Activated naive CD8-positive, alpha-beta T cell treated with anti-CD3 and anti-CD28 coated beads for 36 hours (primary cell): ENCODE measurements around the gene TTLL4. TPM values are rescaled to one million over a fixed set of nuclear protein-coding genes. Genes with fewer than 3 reads are reported as not detected.

Source experiments
- DNase-seq: peaks from one replicate; pipeline ENCODE4 v3.0.0; 2021
- H3K27ac Mint-ChIP-seq: one replicate; pipeline ENCODE4 v1.8.0; 2022; ENCODE audit warnings: mild to moderate bottlenecking, moderate library complexity, mixed read lengths
- H3K27me3 Mint-ChIP-seq: one replicate; pipeline ENCODE4 v1.8.0; 2022; ENCODE audit warnings: mild to moderate bottlenecking, mixed read lengths
- H3K36me3 Mint-ChIP-seq: one replicate; pipeline ENCODE4 v1.8.0; 2021; ENCODE audit warnings: mild to moderate bottlenecking, mixed read lengths
- H3K4me1 Mint-ChIP-seq: one replicate; pipeline ENCODE4 v1.8.0; 2021; ENCODE audit warnings: mixed read lengths
- H3K4me3 Mint-ChIP-seq: one replicate; pipeline ENCODE4 v1.8.0; 2022; ENCODE audit warnings: mild to moderate bottlenecking, moderate library complexity, mixed read lengths
- H3K9me3 Mint-ChIP-seq: one replicate; pipeline ENCODE4 v1.8.0; 2022; ENCODE audit warnings: mixed read lengths
- total RNA-seq, 2 experiments: library from RNA; stranded (reverse); gene quantifications; one replicate each; pipeline ENCODE4 v1.2.3, GENCODE V29; 2021

The TTLL4 gene
- total RNA-seq, 2 experiments from 2014 or later = 34.2 to 36.7 TPM

DNA sequence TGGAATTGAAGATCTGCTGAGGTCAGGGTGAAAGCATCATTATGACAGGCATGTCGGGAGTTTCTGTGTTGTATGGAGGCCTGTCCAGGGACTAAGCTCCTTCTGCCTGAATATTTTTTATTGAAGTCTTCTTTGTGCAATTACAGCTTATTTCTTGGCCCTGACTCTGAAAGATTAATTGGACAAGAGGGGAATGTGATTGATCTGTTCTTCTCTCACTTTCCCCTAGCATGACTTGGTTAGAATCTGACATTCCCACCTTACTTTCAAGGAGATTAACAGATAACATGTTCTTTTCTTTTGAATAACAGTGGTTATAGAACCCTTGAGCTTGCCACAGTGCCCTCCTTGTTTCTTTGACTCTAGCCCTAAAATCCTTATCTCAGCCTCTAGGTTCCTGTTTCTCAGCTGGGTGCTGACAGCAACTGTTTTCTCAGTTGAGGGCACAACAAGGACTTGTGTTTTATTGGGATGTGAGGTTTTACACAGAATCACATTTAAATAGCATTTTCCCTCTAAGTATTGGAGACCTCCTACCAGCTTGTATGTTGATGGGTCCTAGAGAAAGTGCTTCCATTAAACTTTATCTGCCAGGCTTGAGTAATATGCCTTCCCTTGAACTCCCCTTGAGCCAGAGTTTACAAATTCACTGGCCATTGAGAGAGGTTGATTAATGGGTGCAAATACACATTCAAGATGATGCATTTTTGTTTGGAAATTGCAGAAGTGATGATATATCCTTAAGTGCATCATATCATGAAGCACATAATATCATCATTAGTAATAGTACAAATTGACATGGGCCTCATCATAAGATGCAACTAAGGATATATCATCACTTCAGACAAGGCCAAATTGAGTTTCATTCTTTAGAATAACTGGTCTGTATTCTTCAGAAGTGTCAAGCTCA, 12.5 kb downstream of the TTLL4 start:
- H3K9me3 Mint-ChIP-seq = peaks cover 15% of the 10 kb centered on the region
- peaks cover 35% of the 10 kb centered on the region for H3K36me3 Mint-ChIP-seq
- no peak overlapping the region for H3K27ac Mint-ChIP-seq
- H3K4me3 Mint-ChIP-seq = no peak overlapping the region
- H3K4me1 Mint-ChIP-seq = peaks cover 6% of the 10 kb centered on the region
- DNase-seq = no peak
- H3K27me3 Mint-ChIP-seq = no peaks in the 10 kb centered on the region

DNA sequence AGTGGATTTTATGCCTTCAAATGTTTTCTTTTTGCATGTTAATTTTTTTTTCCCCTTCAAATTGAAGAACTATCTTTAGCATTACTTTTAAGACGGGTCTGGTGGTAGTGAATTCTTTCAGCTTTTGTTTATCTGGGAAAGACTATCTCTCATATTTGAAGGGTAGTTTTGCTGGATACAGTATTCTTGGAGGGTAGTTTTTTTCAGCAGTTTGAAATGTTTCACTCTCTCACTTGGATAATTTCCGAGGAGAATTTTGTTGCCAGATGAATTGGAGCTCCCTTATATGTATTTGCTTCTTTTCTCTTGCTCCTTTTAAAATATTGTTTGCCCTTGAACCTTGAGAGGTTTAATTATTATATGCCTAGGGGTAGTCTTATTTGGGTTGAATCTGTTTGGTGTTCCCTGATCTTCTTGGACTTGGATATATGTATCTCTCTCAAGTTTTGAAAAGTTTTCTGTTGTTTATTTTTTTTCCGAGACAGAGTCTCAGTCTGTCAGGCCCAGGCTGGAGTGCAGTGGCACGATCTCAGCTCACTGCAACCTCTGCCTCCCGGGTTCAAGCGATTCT, 15.5 kb downstream of the TTLL4 start:
- H3K9me3 Mint-ChIP-seq = peaks cover 15% of the 10 kb centered on the region
- no peak for DNase-seq
- no peak overlapping the region for H3K4me3 Mint-ChIP-seq
- H3K27ac Mint-ChIP-seq = no peak overlapping the region
- no peaks in the 10 kb centered on the region for H3K27me3 Mint-ChIP-seq
- peaks cover 6% of the 10 kb centered on the region for H3K4me1 Mint-ChIP-seq
- H3K36me3 Mint-ChIP-seq = peaks cover 45% of the 10 kb centered on the region

- Mint-ChIP-seq H3K27me3 (no peaks in the 10 kb centered on the region), H3K4me3 (no peak overlapping the region), H3K4me1 (peaks cover 4% of the 10 kb centered on the region), H3K36me3 (peaks cover 45% of the 10 kb centered on the region), H3K9me3 (peaks cover 15% of the 10 kb centered on the region), H3K27ac (no peak overlapping the region)
- no peak for DNase-seq
Measured at GRCh38 chr2:218727502-218728165, 17.0 kb downstream of the TTLL4 start.

DNA sequence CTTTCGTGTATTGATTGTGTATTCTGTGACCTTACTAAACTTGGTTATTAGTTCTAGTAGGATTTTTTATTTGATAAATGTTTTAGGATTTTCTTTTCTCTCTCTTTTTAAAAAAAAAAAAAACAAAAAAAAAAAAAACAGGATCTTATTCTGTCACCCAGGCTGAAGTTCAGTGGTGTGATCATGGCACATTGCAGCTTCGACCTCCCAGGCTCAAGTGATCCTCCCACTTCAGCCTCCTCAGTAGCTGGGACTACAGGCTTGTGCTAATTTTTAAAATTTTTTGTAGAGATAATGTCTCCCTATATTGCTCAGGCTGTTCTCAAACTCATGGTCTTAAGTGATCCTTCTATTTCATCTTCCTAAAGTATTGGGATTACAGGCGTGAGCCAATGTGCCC, 19.0 kb downstream of the TTLL4 start:
- peaks cover 51% of the 10 kb centered on the region for H3K36me3 Mint-ChIP-seq
- H3K27ac Mint-ChIP-seq = no peak overlapping the region
- peaks cover 15% of the 10 kb centered on the region for H3K9me3 Mint-ChIP-seq
- H3K4me3 Mint-ChIP-seq = no peak overlapping the region
- H3K27me3 Mint-ChIP-seq = no peaks in the 10 kb centered on the region
- DNase-seq = no peak
- peaks cover 16% of the 10 kb centered on the region for H3K4me1 Mint-ChIP-seq

DNA sequence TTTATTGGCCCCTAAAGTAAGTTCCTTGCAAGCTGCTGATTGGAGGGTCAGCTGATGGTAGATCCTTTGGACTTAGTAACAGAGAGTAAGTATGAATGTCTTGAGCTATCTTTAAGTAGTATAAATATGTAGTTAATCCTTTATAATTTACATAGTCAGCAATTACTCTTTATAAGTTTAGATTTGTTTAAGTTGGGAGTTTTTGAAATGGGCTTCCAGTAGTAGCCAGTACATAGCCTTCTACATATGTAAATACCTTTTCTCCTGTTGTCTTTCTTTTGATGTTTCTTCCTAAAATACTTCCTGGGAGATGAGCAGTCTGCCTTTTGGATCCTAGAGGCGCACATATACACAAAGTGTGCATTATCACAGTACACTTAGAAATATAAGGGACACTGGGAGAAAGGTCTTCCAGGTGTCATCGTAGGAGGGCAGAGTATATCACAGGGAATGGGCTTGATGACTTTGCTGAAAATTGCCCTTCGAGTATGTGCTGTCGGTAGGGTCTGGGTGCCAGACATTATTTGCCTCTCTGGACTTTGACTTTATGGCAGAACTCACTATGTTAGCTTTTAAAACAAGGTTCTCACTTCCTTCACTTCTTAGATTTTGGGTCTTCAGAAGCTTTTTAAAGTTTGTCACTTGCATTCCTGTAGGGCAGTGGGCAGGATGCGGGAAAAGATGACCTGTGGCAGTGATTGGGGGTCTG, 21.6 kb downstream of the TTLL4 start:
- Mint-ChIP-seq H3K27ac (no peak overlapping the region), H3K4me1 (peaks cover 16% of the 10 kb centered on the region), H3K36me3 (peaks cover 29% of the 10 kb centered on the region), H3K9me3 (peaks cover 2% of the 10 kb centered on the region), H3K4me3 (no peak overlapping the region), H3K27me3 (no peaks in the 10 kb centered on the region)
- DNase-seq = no peak

DNA sequence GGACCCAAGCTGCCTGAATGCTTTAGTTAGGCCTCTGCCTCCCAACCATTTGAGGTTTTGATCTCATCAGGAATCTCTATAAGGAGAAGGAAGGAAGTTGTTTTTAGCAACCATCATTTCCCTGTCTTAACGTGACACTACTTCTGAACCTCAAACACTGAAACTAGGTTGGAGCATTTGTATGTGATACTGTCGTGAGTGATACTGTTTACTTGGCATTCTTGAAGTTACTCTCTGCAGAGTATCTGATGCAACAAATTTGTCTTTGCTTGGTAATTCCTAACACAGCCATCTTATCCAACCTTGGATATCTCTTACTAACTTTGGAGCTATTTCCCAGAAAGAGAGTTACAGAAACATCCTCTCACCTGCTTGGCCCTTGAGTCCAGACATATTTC, 22.1 kb downstream of the TTLL4 start:
- DNase-seq = no peak
- Mint-ChIP-seq H3K36me3 (peaks cover 25% of the 10 kb centered on the region), H3K4me3 (no peak overlapping the region), H3K27me3 (no peaks in the 10 kb centered on the region), H3K9me3 (peaks cover under 1% of the 10 kb centered on the region), H3K4me1 (peaks cover 16% of the 10 kb centered on the region), H3K27ac (no peak overlapping the region)

DNA sequence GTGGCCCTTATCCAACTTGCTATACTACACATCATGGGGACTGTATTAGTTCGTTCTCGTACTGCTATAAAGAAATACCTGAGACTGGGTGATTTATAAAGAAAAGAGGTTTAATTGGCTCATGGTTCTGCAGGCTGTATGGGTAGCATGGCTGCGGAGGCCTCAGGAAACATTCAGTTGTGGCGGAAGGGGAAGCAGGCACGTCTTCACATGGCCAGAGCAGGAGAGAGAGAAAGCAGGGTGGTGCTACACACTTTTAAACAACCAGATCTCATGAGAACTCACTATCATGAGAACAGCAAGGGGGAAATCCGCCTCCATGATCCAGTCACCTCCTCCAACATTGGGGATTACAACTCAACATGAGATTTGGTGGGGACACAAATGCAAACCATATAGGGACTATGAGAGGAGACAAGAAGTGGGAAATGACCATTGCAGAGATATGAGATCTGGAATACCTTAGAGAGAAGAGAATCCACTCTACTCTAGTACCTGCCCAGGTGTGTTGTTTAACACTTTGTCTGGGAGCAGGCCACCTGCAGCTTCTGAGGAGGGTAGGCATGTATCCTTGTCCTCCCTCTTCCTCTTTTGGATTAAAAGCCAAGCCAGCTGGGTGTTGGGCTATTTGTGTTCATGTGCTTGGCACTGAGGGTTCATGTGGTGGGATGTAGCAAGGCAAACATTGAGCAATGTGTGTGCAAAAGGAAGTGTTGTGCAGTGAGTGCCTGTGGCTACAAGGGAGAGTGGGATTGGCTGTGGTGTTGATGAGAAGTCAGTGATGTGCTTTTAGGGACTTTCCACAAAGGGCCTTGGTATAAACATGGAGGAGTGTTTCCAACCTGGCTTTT, 22.8 kb downstream of the TTLL4 start:
- no peaks in the 10 kb centered on the region for H3K27me3 Mint-ChIP-seq
- no peaks in the 10 kb centered on the region for H3K9me3 Mint-ChIP-seq
- H3K4me1 Mint-ChIP-seq = peaks cover 16% of the 10 kb centered on the region
- H3K36me3 Mint-ChIP-seq = peaks cover 23% of the 10 kb centered on the region
- no peak overlapping the region for H3K27ac Mint-ChIP-seq
- H3K4me3 Mint-ChIP-seq = no peak overlapping the region
- DNase-seq = peak; percentile 9

GRCh38 chr2:218734190-218734975, 23.7 kb downstream of the TTLL4 start:
- H3K4me3 Mint-ChIP-seq = no peak overlapping the region
- H3K4me1 Mint-ChIP-seq = peaks cover 16% of the 10 kb centered on the region
- peaks cover 15% of the 10 kb centered on the region for H3K36me3 Mint-ChIP-seq
- no peak overlapping the region for H3K27ac Mint-ChIP-seq
- no peak for DNase-seq
- H3K27me3 Mint-ChIP-seq = no peaks in the 10 kb centered on the region
- no peaks in the 10 kb centered on the region for H3K9me3 Mint-ChIP-seq

- Mint-ChIP-seq H3K27ac (no peak overlapping the region), H3K27me3 (no peaks in the 10 kb centered on the region), H3K36me3 (peaks cover 16% of the 10 kb centered on the region), H3K4me3 (no peak overlapping the region), H3K4me1 (peaks cover 16% of the 10 kb centered on the region), H3K9me3 (no peaks in the 10 kb centered on the region)
- DNase-seq = no peak
Measured at GRCh38 chr2:218736531-218736930, 25.9 kb downstream of the TTLL4 start.

DNA sequence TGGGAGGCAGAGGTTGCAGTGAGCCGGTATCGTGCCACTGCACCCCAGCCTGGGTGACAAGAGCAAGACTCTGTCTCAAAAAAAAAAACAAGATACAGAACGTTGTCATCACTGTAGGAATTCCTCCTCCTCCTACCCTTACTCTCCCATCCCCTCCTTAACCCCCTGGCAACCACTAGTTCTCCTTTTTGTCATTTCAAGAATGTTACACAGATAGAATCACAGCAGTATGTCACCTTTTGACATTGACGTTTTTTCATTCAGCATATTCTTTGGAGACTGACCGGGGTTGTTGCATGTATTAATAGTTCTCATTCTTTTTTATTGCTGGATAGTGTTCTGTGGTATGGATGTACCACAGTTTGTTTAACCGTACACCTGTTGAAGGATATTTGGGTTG, 32.4 kb downstream of the TTLL4 start:
- peaks cover 25% of the 10 kb centered on the region for H3K36me3 Mint-ChIP-seq
- no peak for DNase-seq
- H3K27ac Mint-ChIP-seq = no peak overlapping the region
- no peaks in the 10 kb centered on the region for H3K9me3 Mint-ChIP-seq
- H3K4me3 Mint-ChIP-seq = no peak overlapping the region
- H3K4me1 Mint-ChIP-seq = peaks cover 15% of the 10 kb centered on the region
- no peaks in the 10 kb centered on the region for H3K27me3 Mint-ChIP-seq

DNA sequence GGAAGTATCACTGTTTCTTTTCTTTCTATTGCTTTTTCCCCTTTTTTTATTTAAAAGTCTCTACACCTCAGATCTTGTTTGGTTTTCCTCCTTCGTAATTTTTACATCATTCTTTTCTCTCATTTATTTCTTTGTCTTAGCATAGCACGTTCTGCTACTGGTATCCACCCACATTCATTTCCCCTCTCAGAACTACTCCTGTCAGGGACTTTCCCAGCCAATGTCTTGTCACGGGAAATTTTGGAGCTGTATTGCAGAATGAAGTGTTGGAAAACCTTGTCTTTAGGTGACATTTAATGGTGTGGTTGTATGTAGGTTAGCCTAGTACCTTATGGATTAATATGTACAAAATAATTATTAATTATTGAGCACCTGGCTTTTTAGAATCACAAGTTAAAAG, 34.0 kb downstream of the TTLL4 start:
- DNase-seq = no peak
- H3K4me3 Mint-ChIP-seq = no peak overlapping the region
- no peaks in the 10 kb centered on the region for H3K9me3 Mint-ChIP-seq
- H3K4me1 Mint-ChIP-seq = peaks cover 15% of the 10 kb centered on the region
- peaks cover 32% of the 10 kb centered on the region for H3K36me3 Mint-ChIP-seq
- H3K27ac Mint-ChIP-seq = peak overlapping the region; percentile 30
- no peaks in the 10 kb centered on the region for H3K27me3 Mint-ChIP-seq

GRCh38 chr2:218745160-218745558, 34.5 kb downstream of the TTLL4 start:
- H3K4me3 Mint-ChIP-seq = no peak overlapping the region
- no peak for DNase-seq
- no peaks in the 10 kb centered on the region for H3K9me3 Mint-ChIP-seq
- peaks cover 15% of the 10 kb centered on the region for H3K4me1 Mint-ChIP-seq
- H3K27ac Mint-ChIP-seq = peak overlapping the region; percentile 54
- peaks cover 32% of the 10 kb centered on the region for H3K36me3 Mint-ChIP-seq
- H3K27me3 Mint-ChIP-seq = no peaks in the 10 kb centered on the region

- no peak for DNase-seq
- Mint-ChIP-seq H3K27ac (peak overlapping the region; percentile 51), H3K4me3 (no peak overlapping the region), H3K9me3 (no peaks in the 10 kb centered on the region), H3K36me3 (peaks cover 34% of the 10 kb centered on the region), H3K27me3 (no peaks in the 10 kb centered on the region), H3K4me1 (peaks cover 15% of the 10 kb centered on the region)
Measured at GRCh38 chr2:218745559-218746469, 35.2 kb downstream of the TTLL4 start.
